HG03097 (cell line): ENCODE measurements around the gene NFIA.
A peak's percentile ranks its signal among the peaks of the same experiment; 100 is the strongest.

ENCODE experiments used
- ATAC-seq: cut with Tn5 transposase; IDR thresholded peaks from one replicate; pipeline ENCODE4 v1.9.1; 2021; ENCODE audit not compliant: unreplicated experiment, low FRiP score

The NFIA gene

GRCh38 chr1:61082311-61083012 is at the start of gene NFIA:
Gene NFIA (plus strand): TSS chr1:61082561.
- no peak for ATAC-seq

GRCh38 chr1:61035880-61036279 is 46.5 kb upstream of the NFIA start:
- no peak for ATAC-seq

DNA sequence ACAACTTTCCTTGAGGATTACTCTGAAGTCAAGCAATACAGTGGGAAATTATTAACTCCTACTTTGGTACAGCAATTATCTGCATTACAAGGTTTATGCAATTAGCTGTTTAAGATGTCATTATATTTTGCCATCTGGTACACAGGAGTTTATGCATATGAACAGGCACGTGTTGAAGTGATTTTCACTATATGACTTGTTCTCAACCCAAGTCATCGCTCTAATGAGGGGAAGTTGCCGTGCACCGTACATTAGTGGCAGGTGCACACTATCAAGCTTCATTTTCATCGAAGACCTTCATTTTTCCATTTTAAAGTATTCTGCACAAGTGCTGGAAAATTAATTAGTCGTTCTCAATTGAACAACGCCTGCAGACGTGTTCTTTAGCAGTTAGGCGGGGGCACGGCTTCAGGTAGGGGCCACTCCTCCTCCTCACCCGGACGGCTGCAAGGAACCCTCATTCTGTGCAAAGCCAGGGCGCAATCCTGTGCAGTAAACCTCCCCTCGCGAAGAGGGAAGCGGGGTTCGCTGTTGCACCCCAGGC is 39.8 kb upstream of the NFIA start:
- ATAC-seq, result no peak

DNA sequence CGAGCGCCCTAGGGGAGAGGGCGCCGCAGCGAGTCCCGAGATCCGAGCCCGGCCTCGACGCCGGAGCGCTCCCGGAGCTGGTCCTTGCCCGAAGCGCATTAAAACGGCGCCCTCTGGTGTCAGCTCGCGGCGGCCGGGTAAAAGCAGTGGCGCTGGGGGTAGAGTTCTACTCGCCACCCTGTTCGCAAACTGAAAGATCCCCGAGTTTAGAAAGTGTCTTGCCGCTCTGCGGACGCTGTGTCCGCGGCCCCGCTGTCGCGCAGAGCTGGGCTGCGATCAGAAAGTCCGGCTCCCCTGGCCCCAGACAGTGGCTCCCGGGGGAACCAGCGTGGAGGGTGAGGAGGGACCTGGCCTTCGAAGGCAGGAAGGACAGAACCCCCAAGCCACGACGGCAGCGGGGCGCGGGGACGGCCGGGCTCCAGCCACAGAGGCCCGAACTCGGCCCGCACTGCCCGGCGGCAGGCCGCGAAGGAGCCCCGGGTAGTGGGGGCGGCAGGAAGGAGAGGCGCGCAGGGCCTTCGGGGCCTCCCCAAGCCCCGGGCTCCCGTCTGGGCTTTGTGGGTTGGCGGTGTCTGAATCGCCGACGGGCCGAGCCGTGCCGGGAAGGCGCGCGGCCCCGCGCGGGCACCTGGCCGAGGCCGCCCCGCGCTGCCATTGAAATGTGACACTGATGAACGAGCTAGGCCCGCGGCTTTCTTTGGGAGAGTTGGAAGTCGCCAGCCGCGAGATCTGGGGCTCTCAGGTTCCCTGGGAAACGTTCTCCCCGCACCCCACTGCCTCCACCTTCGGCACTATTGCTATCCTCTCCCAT is 39.1 kb upstream of the NFIA start:
- ATAC-seq, result peak; percentile 82

DNA sequence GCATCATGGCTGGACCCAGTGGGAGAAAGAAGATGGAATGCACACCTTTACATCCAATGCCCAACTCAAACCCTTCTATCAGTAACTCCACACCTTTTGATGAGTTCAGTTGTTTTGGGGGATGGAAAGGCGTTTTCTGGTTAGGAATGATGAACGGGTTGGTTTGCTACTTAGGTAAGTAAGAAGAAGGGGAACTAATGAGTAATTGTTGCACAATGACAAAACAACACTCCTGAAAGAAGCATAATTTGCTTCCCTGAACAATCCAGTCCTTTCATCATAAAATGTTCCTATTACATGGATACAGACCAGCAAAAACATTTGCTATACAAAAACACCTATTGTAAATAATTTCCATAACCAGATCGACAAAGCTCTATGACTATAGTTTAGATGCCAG is 35.9 kb upstream of the NFIA start:
- ATAC-seq, result no peak

GRCh38 chr1:61047061-61047460 is 35.3 kb upstream of the NFIA start:
- no peak for ATAC-seq

GRCh38 chr1:61049850-61050540 is 32.4 kb upstream of the NFIA start:
- ATAC-seq, result no peak

- no peak for ATAC-seq
Observed at GRCh38 chr1:61050541-61051442, 31.6 kb upstream of the NFIA start.

DNA sequence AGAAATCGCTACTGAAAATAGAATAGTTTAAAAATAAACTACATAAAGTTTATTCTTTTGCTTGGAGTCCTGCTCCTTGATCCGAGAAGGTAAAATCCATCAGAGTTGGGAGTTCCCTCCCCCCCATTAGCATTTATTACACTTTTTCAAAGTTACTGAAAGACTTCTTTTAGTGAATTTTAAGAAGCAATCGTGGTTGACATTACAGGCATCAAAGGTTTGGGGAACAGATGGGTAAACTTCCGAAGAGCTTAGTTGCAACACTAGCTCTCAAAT is 31.0 kb upstream of the NFIA start:
- no peak for ATAC-seq

DNA sequence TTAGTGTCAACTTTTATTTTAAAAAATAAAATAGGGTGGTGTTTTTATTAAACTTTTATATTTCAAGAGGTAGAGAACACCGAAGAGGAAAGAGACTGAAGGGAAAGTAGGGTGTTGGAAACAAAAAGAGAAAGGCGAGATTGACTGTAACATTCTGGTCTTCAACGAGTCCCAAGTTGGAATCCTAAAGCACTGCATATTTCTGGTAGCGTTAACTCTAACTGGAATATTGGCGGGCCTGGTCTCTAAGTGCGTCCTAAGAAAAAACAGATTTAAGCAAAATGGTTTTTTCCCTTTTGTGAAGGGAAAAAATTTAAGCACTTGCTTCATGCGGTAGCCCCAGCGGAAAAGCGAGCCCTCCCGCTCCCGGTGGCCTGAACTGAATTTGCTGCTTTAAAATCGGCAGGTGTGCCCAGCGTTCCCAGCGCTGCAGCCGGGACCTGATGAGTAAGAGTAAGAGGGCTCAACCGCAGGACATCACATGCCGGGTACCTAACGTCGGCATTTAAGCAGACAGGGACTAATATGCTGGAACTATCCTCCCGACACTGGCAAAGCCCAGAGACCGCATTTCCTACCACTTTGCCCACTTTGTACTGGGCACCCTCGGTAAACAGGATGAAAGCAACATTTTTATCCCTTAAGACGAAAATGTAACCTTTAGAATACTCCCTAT is 30.5 kb upstream of the NFIA start:
- no peak for ATAC-seq

GRCh38 chr1:61052395-61053225 is 29.8 kb upstream of the NFIA start:
- no peak for ATAC-seq

DNA sequence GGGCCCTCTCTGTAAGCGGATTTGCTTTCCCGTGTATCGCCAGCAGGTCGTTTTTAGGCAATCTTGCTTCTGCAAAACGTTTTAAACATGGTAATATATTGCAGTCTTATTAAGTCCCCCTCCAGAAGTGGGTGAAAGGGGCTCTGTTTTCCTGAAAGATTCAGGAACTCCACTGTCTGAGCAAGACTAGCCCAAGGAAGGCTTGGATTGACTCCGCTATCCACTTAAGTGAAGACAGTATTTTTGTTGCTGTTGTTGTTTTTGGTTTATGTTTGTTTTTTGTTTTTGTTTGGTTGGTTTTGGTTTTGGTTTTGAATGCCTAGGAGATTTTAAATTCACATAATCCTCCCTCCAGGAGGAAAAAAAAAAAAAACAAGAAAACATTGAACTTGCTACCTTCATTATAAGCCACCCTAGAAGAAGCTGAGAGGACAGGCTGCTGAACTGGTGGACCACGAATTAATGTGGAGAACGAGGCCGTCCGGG is 29.1 kb upstream of the NFIA start:
- no peak for ATAC-seq

GRCh38 chr1:61053712-61054600 is 28.4 kb upstream of the NFIA start:
- no peak for ATAC-seq

DNA sequence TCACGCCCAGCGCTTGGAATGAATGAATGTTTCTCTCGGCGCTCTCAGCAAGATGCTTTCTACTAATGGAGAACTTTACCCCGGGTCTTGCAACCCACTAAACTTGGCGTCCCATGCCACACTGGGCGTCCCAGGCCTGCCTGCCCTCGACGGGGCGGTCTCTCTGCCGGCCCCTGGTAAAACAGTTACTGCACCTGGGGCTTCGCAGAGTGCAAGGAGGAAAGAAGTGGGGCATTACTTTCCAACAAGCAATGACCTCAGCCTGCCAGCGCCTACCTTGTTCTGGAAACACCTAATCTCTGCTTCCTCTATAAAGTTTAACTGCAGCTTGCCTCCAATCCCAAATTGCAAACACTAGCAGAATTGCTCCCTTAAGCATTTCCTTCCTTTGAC is 27.8 kb upstream of the NFIA start:
- ATAC-seq, result no peak

GRCh38 chr1:61055110-61055614 is 27.2 kb upstream of the NFIA start:
- ATAC-seq, result no peak

DNA sequence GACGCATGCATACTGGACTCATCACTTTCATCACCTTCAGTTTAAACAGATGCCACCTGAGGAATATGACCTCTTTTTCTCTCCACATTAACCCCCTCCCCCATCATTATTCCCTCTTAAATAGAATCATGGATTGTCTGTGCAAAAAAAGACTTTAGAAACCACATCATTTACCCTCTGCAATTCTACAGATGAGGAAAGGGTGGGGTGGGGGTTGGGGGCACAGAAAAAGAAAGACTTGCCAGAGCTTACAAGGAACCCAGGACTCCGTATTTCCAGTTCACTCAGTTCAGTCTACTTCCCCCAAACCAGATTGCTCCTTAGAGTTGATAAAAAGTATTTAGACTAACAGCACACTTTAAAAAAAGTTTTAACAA is 26.2 kb upstream of the NFIA start:
- no peak for ATAC-seq

GRCh38 chr1:61056573-61057439 is 25.6 kb upstream of the NFIA start:
- ATAC-seq, result no peak
